Tibial artery (tissue), 4 donors: ENCODE data around the gene PCK1.
"Not testable (repeated sequence)": the region's sequence is repeated elsewhere in the genome, so short reads cannot be mapped to it uniquely, and the experiment has no call there.

ENCODE experiments used
- DNase-seq, 2 donors: peaks; one replicate each; pipeline ENCODE4 v3.0.0-alpha.2; 2019
- H3K27ac ChIP-seq, 2 donors: fragments of 200-600 bp; sonication (generic) in 1 of 2; 1 replicate in 1 of 2; 2 replicates in 1 of 2; pipeline ENCODE4 v1.5.1; 2018 to 2019; ENCODE audit warnings: mild to moderate bottlenecking in 1 of 2
- H3K27me3 ChIP-seq, 2 donors: fragments of 200-600 bp; sonication (generic) in 1 of 2; one replicate each; pipeline versions ENCODE4 v1.5.1 to v1.6.0; 2016 to 2019
- H3K36me3 ChIP-seq, 3 donors: fragments of 200-600 bp; sonication (generic) in 2 of 3; one replicate each; pipeline ENCODE4 v1.5.1; 2016 to 2019; ENCODE audit warnings: mild to moderate bottlenecking in 2 of 3
- H3K4me1 ChIP-seq, 4 donors: fragments of 200-600 bp; sonication (generic) in 2 of 4; 1 replicate in 3 of 4; 2 replicates in 1 of 4; pipeline ENCODE4 v1.5.1; 2016 to 2019
- H3K4me3 ChIP-seq, 2 donors: fragments of 200-600 bp; sonication (generic) in 1 of 2; 1 replicate in 1 of 2; 2 replicates in 1 of 2; pipeline ENCODE4 v1.5.1; 2018 to 2019; ENCODE audit warnings: mild to moderate bottlenecking in 2 of 2
- H3K9me3 ChIP-seq, 3 donors: fragments of 200-600 bp; sonication (generic) in 1 of 3; one replicate each; pipeline ENCODE4 v1.5.1; 2016 to 2019
- intact Hi-C: fragments of 100-400 bp; cut with DNase I; formaldehyde crosslinking; loops from one replicate; pipeline ENCODE4 v1.15.0; 2023; ENCODE audit warnings: low total_unique reads
- TF ChIP-seq, protein P1 (sequence below), 2 experiments: fragments of 200-600 bp in 1 of 2; fragments of 450-650 bp in 1 of 2; IDR thresholded peaks; one replicate each; pipeline ENCODE4 v1.5.1; 2017 to 2019; ENCODE audit warnings: antibody characterized with exemption in 2 of 2, mild to moderate bottlenecking in 1 of 2, moderate library complexity in 1 of 2

The PCK1 gene

GRCh38 chr20:57560554-57561355, at the start of gene PCK1:
TSS of gene PCK1 (plus strand) at chr20:57561110. CDS start at chr20:57561412, 302 bp downstream.
- peak in 1 of 2 donors; percentile 77 for DNase-seq
- intact Hi-C loops, result no loop called here
- TF ChIP-seq, protein P1, sequence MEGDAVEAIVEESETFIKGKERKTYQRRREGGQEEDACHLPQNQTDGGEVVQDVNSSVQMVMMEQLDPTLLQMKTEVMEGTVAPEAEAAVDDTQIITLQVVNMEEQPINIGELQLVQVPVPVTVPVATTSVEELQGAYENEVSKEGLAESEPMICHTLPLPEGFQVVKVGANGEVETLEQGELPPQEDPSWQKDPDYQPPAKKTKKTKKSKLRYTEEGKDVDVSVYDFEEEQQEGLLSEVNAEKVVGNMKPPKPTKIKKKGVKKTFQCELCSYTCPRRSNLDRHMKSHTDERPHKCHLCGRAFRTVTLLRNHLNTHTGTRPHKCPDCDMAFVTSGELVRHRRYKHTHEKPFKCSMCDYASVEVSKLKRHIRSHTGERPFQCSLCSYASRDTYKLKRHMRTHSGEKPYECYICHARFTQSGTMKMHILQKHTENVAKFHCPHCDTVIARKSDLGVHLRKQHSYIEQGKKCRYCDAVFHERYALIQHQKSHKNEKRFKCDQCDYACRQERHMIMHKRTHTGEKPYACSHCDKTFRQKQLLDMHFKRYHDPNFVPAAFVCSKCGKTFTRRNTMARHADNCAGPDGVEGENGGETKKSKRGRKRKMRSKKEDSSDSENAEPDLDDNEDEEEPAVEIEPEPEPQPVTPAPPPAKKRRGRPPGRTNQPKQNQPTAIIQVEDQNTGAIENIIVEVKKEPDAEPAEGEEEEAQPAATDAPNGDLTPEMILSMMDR (IDR thresholded peaks at IDR 0.05), result no peak
- Histone ChIP-seq H3K4me1 (peaks cover 0 to 6% (median 0%) of the 10 kb centered on the region in 4 donors), H3K27me3 (peaks cover 0 to 28% of the 10 kb centered on the region in 2 donors), H3K9me3 (no peaks in the 10 kb centered on the region), H3K27ac (no peak within 1 kb of the TSS), H3K4me3 (no peak within 1 kb of the TSS), H3K36me3 (no peaks in the 10 kb centered on the region)

DNA sequence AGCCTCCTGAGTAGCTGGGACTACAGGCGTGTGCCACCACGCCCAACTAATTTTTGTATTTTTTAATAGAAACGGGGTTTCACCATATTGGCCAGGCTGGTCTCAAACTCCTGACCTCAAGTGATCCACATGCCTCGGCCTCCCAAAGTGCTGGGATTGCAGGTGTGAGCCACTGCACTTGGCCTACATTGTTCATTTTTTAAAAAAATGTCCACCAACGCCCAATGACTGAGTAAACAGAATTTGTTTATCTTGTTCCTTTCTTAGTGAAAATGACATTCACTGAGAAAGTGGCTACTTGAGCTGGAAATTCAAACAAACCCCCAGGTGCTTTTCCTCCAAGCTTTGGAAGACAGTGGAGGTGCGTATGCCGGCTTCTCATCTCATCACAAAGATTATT, 49.2 kb upstream of the PCK1 start:
- peaks cover 0 to 11% of the 10 kb centered on the region in 2 donors for H3K27me3 ChIP-seq
- DNase-seq, H3K4me1 ChIP-seq, H3K9me3 ChIP-seq, intact Hi-C loops, H3K36me3 ChIP-seq, H3K27ac ChIP-seq, H3K4me3 ChIP-seq: not testable (repeated sequence)

- TF ChIP-seq, protein P1 (IDR thresholded peaks at IDR 0.05), result no peak
- Histone ChIP-seq H3K36me3 (no peaks in the 10 kb centered on the region), H3K4me1 (no peaks in the 10 kb centered on the region), H3K27me3 (peaks cover 0 to 8% of the 10 kb centered on the region in 2 donors), H3K27ac (no peak overlapping the region), H3K4me3 (no peak overlapping the region), H3K9me3 (no peaks in the 10 kb centered on the region)
- intact Hi-C loops, result no loop called here
- no peak for DNase-seq
These were observed 48.5 kb upstream of the PCK1 start for GRCh38 chr20:57512432-57512831.

GRCh38 chr20:57513199-57513598, 47.7 kb upstream of the PCK1 start:
- Histone ChIP-seq H3K4me3 (no peak overlapping the region), H3K27me3 (peaks cover 0 to 6% of the 10 kb centered on the region in 2 donors), H3K36me3 (no peaks in the 10 kb centered on the region), H3K9me3 (no peaks in the 10 kb centered on the region), H3K27ac (no peak overlapping the region), H3K4me1 (no peaks in the 10 kb centered on the region)
- intact Hi-C loops, result no loop called here
- TF ChIP-seq, protein P1 (IDR thresholded peaks at IDR 0.05), result no peak
- DNase-seq, result no peak

GRCh38 chr20:57514273-57514751, 46.6 kb upstream of the PCK1 start:
- TF ChIP-seq, protein P1 (IDR thresholded peaks at IDR 0.05), result peak; percentile 80 to 91
- Histone ChIP-seq H3K36me3 (no peaks in the 10 kb centered on the region), H3K9me3 (no peaks in the 10 kb centered on the region), H3K4me1 (no peaks in the 10 kb centered on the region), H3K4me3 (no peak overlapping the region), H3K27ac (no peak overlapping the region), H3K27me3 (peaks cover 0 to 5% of the 10 kb centered on the region in 2 donors)
- peak; percentile 81 to 85 for DNase-seq
- intact Hi-C loops, result loop anchor here (2.0 kb wide), 1 partner anchor 80 kb away; no protein-coding TSS in a partner anchor

DNA sequence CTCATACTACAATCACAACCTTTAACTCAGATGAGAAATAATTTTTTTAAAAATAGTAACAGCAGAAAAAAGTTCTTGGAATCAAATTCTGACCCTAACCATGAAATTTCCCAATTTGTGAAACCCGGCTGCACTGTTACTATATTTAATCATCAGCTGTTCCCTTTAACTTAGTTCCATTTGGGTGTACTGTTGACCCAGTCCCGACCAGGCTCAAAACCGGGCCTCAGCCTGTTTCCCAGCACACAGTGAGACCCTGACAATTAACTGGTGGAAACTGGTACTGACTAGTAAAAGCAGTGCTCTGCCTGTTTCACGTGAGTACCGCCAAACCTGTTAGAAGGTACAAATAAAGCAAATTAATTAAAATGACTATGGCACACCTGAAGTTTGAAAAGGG, 43.0 kb upstream of the PCK1 start:
- no peak for DNase-seq
- Histone ChIP-seq H3K4me3 (no peak overlapping the region), H3K27me3 (no peaks in the 10 kb centered on the region), H3K36me3 (no peaks in the 10 kb centered on the region), H3K9me3 (no peaks in the 10 kb centered on the region), H3K4me1 (no peaks in the 10 kb centered on the region), H3K27ac (no peak overlapping the region)
- intact Hi-C loops, result no loop called here
- TF ChIP-seq, protein P1 (IDR thresholded peaks at IDR 0.05), result no peak
